CD4-positive, alpha-beta T cell treated with Interleukin-12 subunit alpha and Interleukin-12 subunit beta, for 1 hour (primary cell): ENCODE data around the gene CCR7.

Experiments used
- DNase-seq: peaks from one replicate; pipeline ENCODE4 v3.0.0-alpha.2; 2020

Gene CCR7

GRCh38 chr17:40561294-40561870 is 3.9 kb downstream of the CCR7 start:
- no peak for DNase-seq

DNA sequence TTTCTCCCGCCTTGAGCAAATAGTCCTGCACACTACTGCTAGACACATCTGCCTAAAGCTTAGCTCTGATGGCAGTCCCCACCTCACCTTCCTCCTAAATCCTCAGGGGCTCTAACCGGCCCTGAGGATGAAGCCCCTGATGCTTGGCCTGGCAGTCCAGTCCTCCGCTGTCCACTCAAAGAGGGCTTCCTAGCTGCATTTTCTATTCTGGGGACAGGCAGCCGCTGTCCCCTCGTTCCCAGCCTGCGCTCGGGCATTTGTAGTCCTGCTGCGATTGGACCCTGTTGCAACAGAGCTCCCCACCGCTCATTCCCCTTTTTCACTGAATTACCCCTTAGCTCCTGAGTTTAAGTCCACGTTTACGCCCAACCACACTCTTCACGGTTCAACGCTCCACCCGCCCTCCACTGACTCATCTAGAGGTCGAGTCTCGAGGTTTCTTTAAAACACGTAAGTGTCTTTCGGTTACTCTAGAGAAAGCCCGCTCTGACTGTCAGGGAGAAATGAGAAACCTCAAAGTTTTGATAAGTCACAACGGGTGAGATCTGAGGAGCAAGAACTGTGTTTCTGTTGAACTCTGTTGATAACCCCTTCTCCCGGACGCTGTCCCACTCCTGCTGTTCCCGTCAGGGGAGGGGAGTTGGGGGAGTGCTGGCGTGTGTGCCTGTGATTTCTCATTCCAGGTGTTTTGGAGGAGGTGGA is 4.5 kb downstream of the CCR7 start:
- DNase-seq, result peak; percentile 83

DNA sequence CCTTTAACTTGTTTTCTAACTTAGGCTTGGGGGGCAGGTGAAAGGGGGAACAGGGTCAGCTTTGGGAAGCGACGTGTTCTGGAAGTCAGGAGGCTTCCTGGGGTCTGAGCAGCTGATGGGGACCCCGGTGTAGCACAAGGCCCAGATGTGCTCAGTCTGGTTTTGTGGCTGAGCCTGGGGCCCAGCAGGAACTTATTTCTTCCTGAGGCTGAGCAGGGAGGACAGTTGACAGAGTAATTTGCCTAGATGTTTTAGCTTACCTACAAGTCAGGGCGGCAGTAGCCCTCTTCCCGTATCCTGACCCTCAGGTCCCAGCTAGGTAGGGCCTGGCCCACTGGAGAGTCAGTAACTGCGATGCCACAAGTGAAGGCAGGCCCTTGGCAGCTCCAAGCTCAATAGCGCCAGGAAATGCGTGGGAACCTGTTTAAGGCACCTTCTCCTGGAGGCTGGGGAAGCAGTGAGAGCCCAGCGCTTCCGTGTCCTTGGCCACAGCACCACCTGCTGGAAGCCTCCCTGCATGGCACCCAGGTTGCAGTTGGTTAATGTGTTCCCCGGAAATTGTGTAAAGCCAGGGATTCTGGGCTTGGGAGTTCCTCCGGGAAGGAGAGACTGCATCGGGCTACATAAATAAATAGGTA is 5.2 kb downstream of the CCR7 start:
- DNase-seq, result peak; percentile 84

GRCh38 chr17:40559564-40559916 is 5.7 kb downstream of the CCR7 start:
- no peak for DNase-seq

DNA sequence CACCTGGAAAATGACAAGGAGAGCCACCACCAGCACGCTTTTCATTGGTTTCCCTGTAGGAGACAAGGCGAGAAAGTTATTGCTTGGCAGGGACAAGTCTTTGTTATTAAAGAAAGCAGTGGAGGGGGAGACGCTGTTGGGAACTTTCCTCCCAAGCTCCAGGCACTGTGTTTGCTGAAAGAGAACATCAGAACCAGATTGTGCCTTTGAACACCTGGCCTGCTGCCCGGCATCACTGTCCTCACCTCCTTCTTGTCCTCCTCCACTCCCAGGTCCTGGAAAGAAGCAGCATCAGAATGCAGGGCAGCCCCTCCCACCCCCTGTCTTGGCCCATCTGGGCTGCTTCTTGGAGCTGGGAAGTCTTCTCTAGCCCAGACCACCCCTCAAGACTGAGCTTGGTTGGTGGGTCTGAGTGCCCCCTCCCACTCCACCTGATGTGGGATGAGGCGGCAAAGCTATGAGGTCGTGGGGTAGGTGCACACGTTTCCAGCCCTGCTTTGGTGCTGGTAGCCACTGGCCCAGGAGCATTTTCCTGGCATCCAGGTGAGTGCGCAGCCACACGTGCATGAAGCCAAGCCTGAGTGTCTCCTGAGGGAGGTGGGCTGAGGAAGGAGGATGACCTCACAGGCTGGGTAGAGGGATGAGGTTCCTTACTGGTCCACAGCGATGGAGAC is 6.2 kb downstream of the CCR7 start:
- no peak for DNase-seq

DNA sequence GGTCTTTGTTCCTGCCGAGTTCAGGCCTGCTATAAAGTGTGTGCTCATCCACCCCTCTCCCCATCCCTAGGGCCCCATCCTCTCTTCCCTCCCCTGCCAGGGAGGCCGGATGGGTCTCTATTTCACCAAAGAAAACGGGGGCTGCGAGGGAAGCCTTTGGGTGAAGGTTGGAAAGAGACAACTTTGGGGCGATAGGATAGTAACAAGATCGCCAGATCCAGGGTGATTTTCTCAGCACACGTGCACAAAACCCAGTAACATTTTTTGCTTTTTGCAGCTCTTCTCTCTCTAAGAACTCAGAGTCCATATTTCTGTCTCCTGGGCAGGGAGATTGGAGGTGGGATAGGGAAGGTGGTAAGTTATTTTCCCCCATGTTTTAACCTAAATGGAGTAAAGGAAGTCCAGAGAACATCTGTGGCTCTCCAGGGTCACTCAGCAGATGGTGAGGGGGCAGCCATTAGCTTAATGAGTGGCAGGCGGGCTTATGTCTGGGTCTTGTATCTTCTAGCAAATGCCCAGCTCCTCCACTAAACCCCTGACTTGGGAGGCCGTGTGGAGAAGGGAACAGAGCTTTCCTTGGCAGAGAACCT is 6.9 kb downstream of the CCR7 start:
- no peak for DNase-seq

- DNase-seq, result no peak
These were observed 7.6 kb downstream of the CCR7 start for GRCh38 chr17:40557531-40558299.

- DNase-seq, result no peak
These were observed 8.3 kb downstream of the CCR7 start for GRCh38 chr17:40556884-40557414.

DNA sequence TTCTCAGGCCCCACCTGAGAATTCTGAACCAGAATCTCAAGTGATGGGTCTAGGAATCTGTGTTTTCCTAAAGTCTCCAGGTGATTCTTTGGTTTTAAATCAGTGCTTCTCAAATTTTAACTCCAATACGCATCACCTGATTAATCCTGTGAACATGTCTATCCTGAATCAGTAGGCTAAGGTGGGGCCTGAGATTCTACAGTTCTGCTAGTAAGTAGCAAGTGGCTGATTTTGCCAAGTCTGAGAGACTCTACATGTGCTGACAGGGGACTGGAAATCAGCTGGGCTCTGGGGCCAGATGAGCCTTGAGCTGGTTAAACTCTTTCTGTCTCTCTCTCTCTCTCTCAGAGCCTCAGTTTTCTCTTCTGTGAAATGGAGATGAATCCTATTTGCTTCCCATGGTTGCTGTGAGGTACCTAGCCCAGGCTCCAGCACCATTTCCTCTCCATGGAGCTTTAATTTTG is 9.0 kb downstream of the CCR7 start:
- DNase-seq, result no peak

DNA sequence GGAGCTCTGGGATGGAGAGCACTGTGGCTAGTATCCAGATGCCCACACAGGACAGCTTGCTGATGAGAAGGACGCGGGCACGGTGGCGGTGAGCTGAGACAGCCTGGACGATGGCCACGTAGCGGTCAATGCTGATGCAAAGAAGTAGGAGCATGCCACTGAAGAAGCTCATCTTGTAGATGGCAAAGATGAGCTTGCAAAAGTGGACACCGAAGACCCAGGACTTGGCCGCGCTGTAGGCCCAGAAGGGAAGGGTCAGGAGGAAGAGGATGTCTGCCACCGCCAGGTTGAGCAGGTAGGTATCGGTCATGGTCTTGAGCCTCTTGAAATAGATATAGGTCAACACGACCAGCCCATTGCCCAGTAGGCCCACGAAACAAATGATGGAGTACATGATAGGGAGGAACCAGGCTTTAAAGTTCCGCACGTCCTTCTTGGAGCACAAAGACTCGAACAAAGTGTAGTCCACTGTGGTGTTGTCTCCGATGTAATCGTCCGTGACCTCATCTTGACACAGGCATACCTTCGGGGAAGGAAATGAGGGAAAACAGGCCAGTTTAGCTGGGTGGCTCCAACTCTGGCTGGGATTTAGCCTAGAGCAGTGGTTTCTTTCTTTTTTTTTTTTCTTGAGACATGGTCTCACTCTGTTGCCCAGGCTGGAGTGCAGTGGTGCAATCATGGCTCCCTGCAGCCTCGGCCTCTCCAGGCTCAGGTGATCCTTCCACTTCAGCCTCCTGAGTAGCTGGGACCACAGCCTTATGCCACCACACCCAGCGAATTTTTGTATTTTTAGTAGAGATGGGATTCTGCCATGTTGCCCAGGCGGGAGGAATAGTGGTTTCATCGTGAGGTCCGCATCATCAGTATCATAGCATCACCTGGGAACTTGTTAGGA is 9.7 kb downstream of the CCR7 start:
- no peak for DNase-seq

GRCh38 chr17:40554646-40555295 is 10.5 kb downstream of the CCR7 start:
- DNase-seq, result no peak

DNA sequence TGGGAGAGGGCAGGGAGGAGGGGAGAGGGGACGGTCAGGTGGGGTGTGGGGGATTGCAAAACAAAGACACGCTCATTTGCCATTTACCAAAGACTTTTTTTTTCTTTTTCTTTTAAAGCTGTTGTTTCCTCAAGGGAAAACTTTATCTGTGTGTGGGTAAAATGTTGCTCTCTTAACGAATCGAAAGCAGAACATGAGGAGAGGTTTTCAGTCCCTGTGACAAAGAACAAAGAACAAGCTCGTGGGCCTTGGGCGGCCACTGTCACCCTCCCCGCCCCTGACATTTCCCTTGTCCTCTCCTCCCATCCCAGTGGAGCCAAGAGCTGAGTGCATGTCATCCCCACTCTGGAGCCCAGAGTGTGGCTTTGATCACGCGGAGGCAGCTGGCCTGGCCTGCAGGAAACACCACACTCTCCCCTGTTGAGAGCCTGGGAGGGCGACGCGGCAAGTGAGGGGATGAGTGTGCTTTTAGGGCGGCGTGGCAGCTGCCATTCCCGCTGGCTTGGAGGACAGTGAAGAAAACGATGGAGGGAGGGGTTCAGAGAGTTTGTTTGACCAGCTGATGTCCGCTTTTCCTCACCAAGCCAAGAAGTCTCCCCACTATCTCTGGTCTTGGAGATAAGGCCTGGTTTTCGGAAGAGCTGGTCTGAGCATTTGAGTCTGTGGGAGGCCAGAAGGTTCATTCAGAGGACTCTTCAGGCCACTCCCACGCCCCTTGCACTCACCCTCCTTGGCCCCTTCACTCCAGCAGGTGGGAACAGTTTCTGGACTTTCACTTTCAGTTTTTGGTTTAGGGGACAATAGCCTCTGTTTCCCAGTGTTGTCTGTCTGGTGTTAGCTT is 11.4 kb downstream of the CCR7 start:
- no peak for DNase-seq

DNA sequence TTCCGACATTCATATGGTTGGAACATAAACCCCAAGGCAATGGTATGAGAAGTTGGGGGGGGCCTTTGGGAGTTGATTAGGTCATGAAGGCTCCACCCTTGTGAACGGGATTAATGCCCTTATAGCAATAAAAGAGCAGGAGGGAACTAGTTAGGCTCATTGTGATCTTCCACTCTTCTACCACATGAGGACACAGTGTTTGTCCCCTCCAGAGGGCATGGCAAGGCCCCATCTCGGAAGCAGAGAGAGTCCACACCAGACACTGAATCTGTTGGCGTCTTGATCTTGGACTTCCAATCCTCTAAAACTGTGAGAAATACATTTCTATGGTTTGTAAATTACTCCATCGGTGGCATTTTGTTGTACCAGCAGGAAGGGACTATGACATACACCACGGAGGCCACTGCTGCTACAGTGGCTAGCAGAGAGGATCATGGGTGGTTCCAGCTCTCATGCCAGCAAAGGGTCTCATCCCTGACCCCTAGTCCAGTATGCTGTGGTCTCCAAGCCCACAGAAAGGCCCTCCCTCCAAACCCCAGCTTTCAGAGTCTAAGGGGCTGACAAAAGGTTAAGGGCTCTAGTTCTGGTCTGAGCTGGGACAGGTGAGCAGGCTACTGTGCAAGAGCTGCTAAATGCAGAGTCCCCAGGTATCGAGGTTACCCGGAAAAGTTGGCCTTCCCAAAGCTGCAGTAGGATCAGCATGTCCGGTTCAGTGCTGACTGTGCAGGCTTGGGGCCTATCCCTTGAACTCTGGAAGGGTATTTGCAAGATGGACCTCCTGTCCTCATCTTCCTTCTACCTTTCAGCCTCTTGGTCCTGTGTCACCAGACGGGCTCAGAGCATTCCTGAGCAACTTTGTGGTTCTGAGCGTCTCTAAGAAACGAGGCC is 12.2 kb downstream of the CCR7 start:
- no peak for DNase-seq

GRCh38 chr17:40551879-40552768 is 13.1 kb downstream of the CCR7 start:
- no peak for DNase-seq

- DNase-seq, result no peak
These were observed 14.0 kb downstream of the CCR7 start for GRCh38 chr17:40551091-40551878.

DNA sequence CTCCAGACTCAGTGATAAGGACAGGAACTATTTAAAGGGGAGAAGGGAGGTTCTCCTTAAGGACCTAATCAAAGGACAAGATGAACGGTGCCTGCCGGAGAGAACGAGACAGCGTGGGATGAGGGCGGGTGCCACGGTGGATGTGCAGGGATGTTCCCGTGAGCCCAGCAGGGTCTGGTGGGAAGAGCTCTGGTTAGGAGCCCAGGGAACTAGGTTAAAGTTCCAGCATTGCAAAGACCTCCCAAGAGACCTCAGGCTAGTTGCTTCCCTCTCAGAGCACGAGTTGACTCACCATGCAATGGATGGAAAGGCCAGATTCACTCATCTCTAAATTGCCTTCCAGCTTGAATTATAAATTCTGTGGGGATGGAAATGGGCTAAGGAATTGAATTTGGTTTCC is 14.7 kb downstream of the CCR7 start:
- DNase-seq, result no peak
